Neural progenitor cell (in vitro differentiated cells): ENCODE results near the gene CTNNA3.

Experiments used
- CTCF ChIP-seq: fragments of 200-600 bp; sonication (generic); IDR thresholded peaks from 2 replicates; pipeline ENCODE4 v1.5.1; 2017; ENCODE audit warnings: antibody characterized with exemption, mild to moderate bottlenecking
- EZH2 ChIP-seq: fragments of 200-600 bp; sonication (generic); IDR thresholded peaks from 2 replicates; pipeline ENCODE4 v1.6.1; 2017; ENCODE audit warnings: antibody characterized with exemption, mild to moderate bottlenecking, moderate library complexity
- EZH2phosphoT487 ChIP-seq: fragments of 200-600 bp; sonication (generic); IDR thresholded peaks from 2 replicates; pipeline ENCODE4 v1.6.1; 2017; ENCODE audit warnings: antibody characterized with exemption

DNA sequence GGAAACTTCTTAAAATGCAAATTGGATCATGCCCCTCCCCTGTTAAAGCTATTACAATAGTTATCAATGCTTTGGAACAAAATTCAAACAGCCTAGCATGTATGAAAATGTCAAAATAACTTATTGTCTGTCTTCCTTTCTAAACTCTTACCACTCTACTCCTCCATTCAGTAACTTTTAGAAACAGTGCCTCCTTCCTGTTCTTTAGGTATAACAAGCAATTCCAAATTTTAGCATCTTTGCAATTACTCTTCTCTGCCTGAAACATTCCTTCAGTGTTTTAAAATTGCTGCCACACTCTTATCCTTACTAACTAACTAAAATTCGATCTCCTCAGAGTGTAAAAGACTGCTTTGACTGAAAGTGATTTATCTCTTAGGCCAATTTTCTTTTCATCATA, 1430.6 kb downstream of the CTNNA3 start:
- TF ChIP-seq CTCF = peak; percentile 8
- TF ChIP-seq EZH2 = no peak
- TF ChIP-seq EZH2phosphoT487 = no peak
